PC-3 (cell line): ENCODE measurements around the gene MID1. TPM values are rescaled to one million over a fixed set of nuclear protein-coding genes. Genes with fewer than 3 reads are reported as not detected.
A peak's percentile ranks its signal among the peaks of the same experiment; 100 is the strongest.

ENCODE experiments used
- ATAC-seq: fragments of 200-7000 bp; cut with Tn5 transposase; 2 replicates; pipeline ENCODE4 v1.9.1; 2020; ENCODE audit warnings: mild to moderate bottlenecking, moderate library complexity
- BruUV-seq: library from RNA; stranded (reverse); fragments of 400-500 nt; replicated peaks from 2 replicates; lab custom pipeline; 2021; lab: Mats Ljungman, UMichigan
- CTCF ChIA-PET: fragments of 300-600 bp; sonication (Branson Sonifier 250); formaldehyde crosslinking; loops from one replicate; lab custom pipeline; 2022; ENCODE audit warnings: antibody characterized with exemption; lab: Charles Lee
- POLR2A ChIA-PET: fragments of 300-600 bp; sonication (Branson Sonifier 250); formaldehyde crosslinking; loops from one replicate; lab custom pipeline; 2022; ENCODE audit warnings: antibody characterized with exemption; ENCODE audit not compliant: unreplicated experiment; lab: Charles Lee
- DNase-seq: peaks from one replicate; pipeline ENCODE4 v3.0.0-alpha.2; 2015
- H2AFZ ChIP-seq: fragments of 300-600 bp; sonication (generic); 2 replicates; pipeline ENCODE4 v1.6.0; 2016; ENCODE audit warnings: antibody characterized with exemption, low read length
- H3F3A ChIP-seq: fragments of 300-600 bp; sonication (generic); one replicate; pipeline ENCODE4 v1.6.0; 2017; ENCODE audit warnings: antibody characterized with exemption, low read length, control low read depth, mild to moderate bottlenecking; ENCODE audit not compliant: unreplicated experiment
- H3K27ac ChIP-seq: fragments of 300-600 bp; sonication (generic); 2 replicates; pipeline ENCODE4 v1.5.1; 2016; ENCODE audit warnings: mild to moderate bottlenecking, low read length
- H3K27me3 ChIP-seq: fragments of 300-600 bp; sonication (generic); 2 replicates; pipeline ENCODE4 v1.6.1; 2016; ENCODE audit warnings: low read length, mixed read lengths
- H3K36me3 ChIP-seq: fragments of 300-600 bp; sonication (generic); 2 replicates; pipeline ENCODE4 v1.6.1; 2016; ENCODE audit warnings: low read depth, mixed run types, low read length, mixed read lengths
- H3K4me1 ChIP-seq: fragments of 300-600 bp; sonication (generic); 2 replicates; pipeline ENCODE4 v1.5.1; 2016; ENCODE audit warnings: low read length; ENCODE audit not compliant: insufficient read depth
- H3K4me2 ChIP-seq: fragments of 300-600 bp; sonication (generic); 2 replicates; pipeline ENCODE4 v1.6.0; 2016; ENCODE audit warnings: low read length
- H3K4me3 ChIP-seq: fragments of 300-600 bp; sonication (generic); 2 replicates; pipeline ENCODE4 v1.5.1; 2016; ENCODE audit warnings: mild to moderate bottlenecking, low read length, mixed read lengths
- H3K79me2 ChIP-seq: fragments of 300-600 bp; sonication (generic); 2 replicates; pipeline ENCODE4 v1.6.1; 2017; ENCODE audit warnings: low read length, mixed read lengths
- H3K9ac ChIP-seq: fragments of 300-600 bp; sonication (generic); 2 replicates; pipeline ENCODE4 v1.6.0; 2016; ENCODE audit warnings: mild to moderate bottlenecking, low read length
- H3K9me2 ChIP-seq: fragments of 300-600 bp; sonication (generic); replicated peaks from 2 replicates; pipeline ENCODE4 v1.6.1; 2016; ENCODE audit warnings: mixed run types, low read length, mixed read lengths
- H3K9me3 ChIP-seq: fragments of 300-600 bp; sonication (generic); 2 replicates; pipeline ENCODE4 v1.6.1; 2016; ENCODE audit warnings: low read length, mixed read lengths
- H4K20me1 ChIP-seq: fragments of 300-600 bp; sonication (generic); 2 replicates; pipeline ENCODE4 v1.6.1; 2016; ENCODE audit warnings: low read length, mixed read lengths
- EZH2 ChIP-seq: fragments of 300-600 bp; sonication (generic); IDR thresholded peaks from one replicate; pipeline ENCODE4 v1.6.1; 2017; ENCODE audit warnings: antibody characterized with exemption, mild to moderate bottlenecking, low read length; ENCODE audit not compliant: unreplicated experiment
- EZH2phosphoT487 ChIP-seq: fragments of 300-600 bp; sonication (generic); IDR thresholded peaks from 2 replicates; pipeline ENCODE4 v1.6.1; 2018; ENCODE audit warnings: mild to moderate bottlenecking, antibody characterized with exemption, low read length, borderline replicate concordance
- intact Hi-C: fragments of 100-400 bp; cut with micrococcal nuclease; formaldehyde crosslinking; loops from 2 replicates; pipeline ENCODE4 v1.9.0; 2023
- total RNA-seq: library from RNA; depleted of rRNA; stranded (reverse); fragments of >200 nt; gene quantifications from 2 replicates; pipeline ENCODE4 v1.2.3, GENCODE V29; 2014
- TF ChIP-seq, protein P1 (sequence below): fragments of 300-600 bp; sonication (generic); conservative IDR thresholded peaks from 2 replicates; pipeline ENCODE4 v1.5.1; 2017; ENCODE audit warnings: antibody characterized with exemption, low read depth, mild to moderate bottlenecking, low read length

Gene MID1
- total RNA-seq, 1 experiment from 2014 or later: 21.9 TPM

DNA sequence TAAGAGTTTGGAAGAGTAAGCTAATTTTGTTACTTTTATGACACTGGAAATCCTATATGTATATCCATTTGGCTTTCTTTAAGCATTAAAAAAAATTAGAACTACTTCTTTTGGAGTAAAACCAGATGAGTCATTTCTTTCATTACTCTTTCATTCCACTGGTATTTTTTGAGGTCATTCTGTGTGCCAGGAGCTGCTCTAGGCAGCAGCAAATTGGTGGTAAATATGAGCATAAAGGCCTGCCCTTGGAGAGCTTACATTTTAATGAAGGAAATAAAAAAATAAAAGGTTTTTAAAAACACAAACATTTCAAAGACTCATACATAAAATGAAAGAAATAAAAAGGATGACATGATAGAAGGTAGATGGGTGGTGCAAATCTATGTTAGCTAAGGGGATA is 37.4 kb downstream of the MID1 start:
- Histone ChIP-seq H3K4me3 (no peak overlapping the region), H3K4me1 (peaks cover 35% of the 10 kb centered on the region), H3K9me2 (no peaks in the 10 kb centered on the region), H3K9ac (no peak overlapping the region), H3K4me2 (no peak overlapping the region), H2AFZ (no peak overlapping the region), H3F3A (no peaks in the 10 kb centered on the region), H3K9me3 (no peaks in the 10 kb centered on the region), H3K79me2 (peaks cover 50% of the 10 kb centered on the region), H3K27me3 (no peaks in the 10 kb centered on the region), H3K36me3 (peaks cover 12% of the 10 kb centered on the region), H3K27ac (peak overlapping the region; percentile 48; the same call in 1 of the 2 replicates), H4K20me1 (no peaks in the 10 kb centered on the region)
- intact Hi-C loops: no loop called here
- ChIA-PET CTCF (no interaction called here), POLR2A (no interaction called here)
- no TSS peak for BruUV-seq
- DNase-seq: peak; percentile 42
- no peak; the same call in 1 of the 2 replicates for ATAC-seq
- TF ChIP-seq EZH2 (no peak), EZH2phosphoT487 (no peak)
- TF ChIP-seq, protein P1, sequence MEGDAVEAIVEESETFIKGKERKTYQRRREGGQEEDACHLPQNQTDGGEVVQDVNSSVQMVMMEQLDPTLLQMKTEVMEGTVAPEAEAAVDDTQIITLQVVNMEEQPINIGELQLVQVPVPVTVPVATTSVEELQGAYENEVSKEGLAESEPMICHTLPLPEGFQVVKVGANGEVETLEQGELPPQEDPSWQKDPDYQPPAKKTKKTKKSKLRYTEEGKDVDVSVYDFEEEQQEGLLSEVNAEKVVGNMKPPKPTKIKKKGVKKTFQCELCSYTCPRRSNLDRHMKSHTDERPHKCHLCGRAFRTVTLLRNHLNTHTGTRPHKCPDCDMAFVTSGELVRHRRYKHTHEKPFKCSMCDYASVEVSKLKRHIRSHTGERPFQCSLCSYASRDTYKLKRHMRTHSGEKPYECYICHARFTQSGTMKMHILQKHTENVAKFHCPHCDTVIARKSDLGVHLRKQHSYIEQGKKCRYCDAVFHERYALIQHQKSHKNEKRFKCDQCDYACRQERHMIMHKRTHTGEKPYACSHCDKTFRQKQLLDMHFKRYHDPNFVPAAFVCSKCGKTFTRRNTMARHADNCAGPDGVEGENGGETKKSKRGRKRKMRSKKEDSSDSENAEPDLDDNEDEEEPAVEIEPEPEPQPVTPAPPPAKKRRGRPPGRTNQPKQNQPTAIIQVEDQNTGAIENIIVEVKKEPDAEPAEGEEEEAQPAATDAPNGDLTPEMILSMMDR: no peak

DNA sequence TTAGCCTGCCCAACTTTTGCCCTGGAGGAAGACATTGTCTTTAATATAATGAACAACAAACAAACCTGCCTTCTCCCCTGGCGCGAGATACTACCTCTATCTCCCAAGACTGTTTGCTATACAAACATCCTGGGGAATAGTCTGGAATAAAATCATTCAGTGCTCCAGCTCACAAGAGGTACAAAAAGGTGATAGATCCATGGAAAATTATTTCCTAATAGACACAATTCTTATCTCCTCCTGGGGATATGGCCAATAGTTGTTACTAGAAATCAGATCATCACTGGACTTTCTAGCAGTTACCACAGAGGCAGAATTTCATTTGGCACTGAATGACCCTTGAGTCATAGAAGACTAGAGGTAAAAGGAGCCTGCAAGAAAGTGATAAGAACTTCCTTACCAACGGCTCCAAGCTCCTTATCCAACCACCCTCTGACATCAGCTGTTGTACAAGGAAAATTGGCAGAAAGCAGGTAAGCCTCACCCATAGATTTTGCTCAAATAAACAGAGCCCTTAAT is 38.1 kb downstream of the MID1 start:
- CTCF ChIA-PET: no interaction called here
- H2AFZ ChIP-seq: no peak overlapping the region
- H3K4me3 ChIP-seq: no peak overlapping the region
- no peaks in the 10 kb centered on the region for H3K27me3 ChIP-seq
- intact Hi-C loops: no loop called here
- H3K9ac ChIP-seq: no peak overlapping the region
- H3K36me3 ChIP-seq: peaks cover 12% of the 10 kb centered on the region
- peak overlapping the region; percentile 48 for H3K27ac ChIP-seq
- no peaks in the 10 kb centered on the region for H4K20me1 ChIP-seq
- no peak overlapping the region for H3K4me2 ChIP-seq
- no TSS peak for BruUV-seq
- no peaks in the 10 kb centered on the region for H3K9me3 ChIP-seq
- DNase-seq (peak; percentile 31), ATAC-seq (peak; percentile 23)
- POLR2A ChIA-PET: no interaction called here
- no peaks in the 10 kb centered on the region for H3K9me2 ChIP-seq
- H3K79me2 ChIP-seq: peaks cover 56% of the 10 kb centered on the region
- TF ChIP-seq EZH2phosphoT487: no peak
- TF ChIP-seq EZH2: no peak
- TF ChIP-seq, protein P1: no peak
- peaks cover 37% of the 10 kb centered on the region for H3K4me1 ChIP-seq
- H3F3A ChIP-seq: no peaks in the 10 kb centered on the region
